Measurements from ENCODE around the gene KCNT2.
A peak's percentile ranks its signal among the peaks of the same experiment; 100 is the strongest.

Gene KCNT2

GRCh38 chr1:196467230-196467925 lies 140.9 kb downstream of the KCNT2 start:
- DNase-seq: peak; percentile 34
- in situ Hi-C loops (cut with HindIII; ENCODE audit: low pct_ligation_motif_present, low pct_unique_long_range_greater_than_20kb, low sequenced_read_pairs): no loop called here

GRCh38 chr1:196466654-196467053 lies 141.6 kb downstream of the KCNT2 start:
- peak; percentile 92 for DNase-seq
- in situ Hi-C loops (cut with HindIII; ENCODE audit: low pct_ligation_motif_present, low pct_unique_long_range_greater_than_20kb, low sequenced_read_pairs): no loop called here

GRCh38 chr1:196466166-196466565 lies 142.1 kb downstream of the KCNT2 start:
- no peak for DNase-seq
- in situ Hi-C loops (cut with HindIII; ENCODE audit: low pct_ligation_motif_present, low pct_unique_long_range_greater_than_20kb, low sequenced_read_pairs): no loop called here

- peak; percentile 49 for DNase-seq
- in situ Hi-C loops (cut with HindIII; ENCODE audit: low pct_ligation_motif_present, low pct_unique_long_range_greater_than_20kb, low sequenced_read_pairs): no loop called here
These were observed 143.7 kb downstream of the KCNT2 start for GRCh38 chr1:196464480-196464941.

GRCh38 chr1:196462086-196462485 lies 146.2 kb downstream of the KCNT2 start:
- in situ Hi-C loops (cut with HindIII; ENCODE audit: low pct_ligation_motif_present, low pct_unique_long_range_greater_than_20kb, low sequenced_read_pairs): no loop called here

GRCh38 chr1:196461521-196461920 lies 146.7 kb downstream of the KCNT2 start:
- DNase-seq: no peak
- in situ Hi-C loops (cut with HindIII; ENCODE audit: low pct_ligation_motif_present, low pct_unique_long_range_greater_than_20kb, low sequenced_read_pairs): no loop called here

More at GRCh38 chr1:196462086-196462485, 146.2 kb downstream of the KCNT2 start:
- no peak for DNase-seq

- in situ Hi-C loops (cut with HindIII; ENCODE audit: low pct_ligation_motif_present, low pct_unique_long_range_greater_than_20kb, low sequenced_read_pairs): no loop called here
- no peak for DNase-seq
These were observed 148.9 kb downstream of the KCNT2 start for GRCh38 chr1:196459383-196459782.

GRCh38 chr1:196454792-196455191 lies 153.4 kb downstream of the KCNT2 start:
- DNase-seq: no peak
- in situ Hi-C loops (cut with HindIII; ENCODE audit: low pct_ligation_motif_present, low pct_unique_long_range_greater_than_20kb, low sequenced_read_pairs): no loop called here

GRCh38 chr1:196451103-196451502 lies 157.1 kb downstream of the KCNT2 start:
- no peak for DNase-seq
- in situ Hi-C loops (cut with HindIII; ENCODE audit: low pct_ligation_motif_present, low pct_unique_long_range_greater_than_20kb, low sequenced_read_pairs): no loop called here

GRCh38 chr1:196450143-196451095 lies 157.8 kb downstream of the KCNT2 start:
- in situ Hi-C loops (cut with HindIII; ENCODE audit: low pct_ligation_motif_present, low pct_unique_long_range_greater_than_20kb, low sequenced_read_pairs): no loop called here
- no peak for DNase-seq

GRCh38 chr1:196449460-196449859 lies 158.8 kb downstream of the KCNT2 start:
- in situ Hi-C loops (cut with HindIII; ENCODE audit: low pct_ligation_motif_present, low pct_unique_long_range_greater_than_20kb, low sequenced_read_pairs): no loop called here
- no peak for DNase-seq

- in situ Hi-C loops (cut with HindIII; ENCODE audit: low pct_ligation_motif_present, low pct_unique_long_range_greater_than_20kb, low sequenced_read_pairs): no loop called here
- DNase-seq: no peak
These were observed 162.5 kb downstream of the KCNT2 start for GRCh38 chr1:196445775-196446174.

- no peak for DNase-seq
- in situ Hi-C loops (cut with HindIII; ENCODE audit: low pct_ligation_motif_present, low pct_unique_long_range_greater_than_20kb, low sequenced_read_pairs): no loop called here
These were observed 163.6 kb downstream of the KCNT2 start for GRCh38 chr1:196444634-196445033.

- in situ Hi-C loops (cut with HindIII; ENCODE audit: low pct_ligation_motif_present, low pct_unique_long_range_greater_than_20kb, low sequenced_read_pairs): no loop called here
- DNase-seq: no peak
These were observed 165.9 kb downstream of the KCNT2 start for GRCh38 chr1:196442366-196442765.

- in situ Hi-C loops (cut with HindIII; ENCODE audit: low pct_ligation_motif_present, low pct_unique_long_range_greater_than_20kb, low sequenced_read_pairs): no loop called here
These were observed 167.5 kb downstream of the KCNT2 start for GRCh38 chr1:196440711-196441110.

GRCh38 chr1:196438329-196438728 lies 169.9 kb downstream of the KCNT2 start:
- in situ Hi-C loops (cut with HindIII; ENCODE audit: low pct_ligation_motif_present, low pct_unique_long_range_greater_than_20kb, low sequenced_read_pairs): no loop called here
- peak; percentile 6 for DNase-seq

More at GRCh38 chr1:196440711-196441110, 167.5 kb downstream of the KCNT2 start:
- DNase-seq: no peak

GRCh38 chr1:196437671-196438070 lies 170.6 kb downstream of the KCNT2 start:
- in situ Hi-C loops (cut with HindIII; ENCODE audit: low pct_ligation_motif_present, low pct_unique_long_range_greater_than_20kb, low sequenced_read_pairs): no loop called here
- no peak for DNase-seq

GRCh38 chr1:196433000-196433399 lies 175.2 kb downstream of the KCNT2 start:
- in situ Hi-C loops (cut with HindIII; ENCODE audit: low pct_ligation_motif_present, low pct_unique_long_range_greater_than_20kb, low sequenced_read_pairs): no loop called here
- DNase-seq: no peak

- no peak for DNase-seq
- in situ Hi-C loops (cut with HindIII; ENCODE audit: low pct_ligation_motif_present, low pct_unique_long_range_greater_than_20kb, low sequenced_read_pairs): no loop called here
These were observed 180.1 kb downstream of the KCNT2 start for GRCh38 chr1:196427976-196428734.

Measured in ACHN (cell line).